HepG2 (cell line): ENCODE results near the gene KIAA1549. TPM values are rescaled to one million over a fixed set of nuclear protein-coding genes. Genes with fewer than 3 reads are reported as not detected.

ENCODE experiments used
- ATAC-seq: fragments of 200-7000 bp; cut with Tn5 transposase; 3 replicates; pipeline ENCODE4 v1.9.1; 2020; ENCODE audit warnings: mild to moderate bottlenecking, moderate library complexity
- BruUV-seq: library from RNA; stranded (reverse); fragments of 400-500 nt; replicated peaks from 2 replicates; lab custom pipeline; 2021; lab: Mats Ljungman, UMichigan
- CTCF ChIA-PET: fragments of 300-600 bp; formaldehyde crosslinking; extraction: SDS; loops from one replicate; lab custom pipeline; 2021; ENCODE audit warnings: low total read pairs, inconsistent platforms, low intra/inter-chr PET ratio; lab: Yijun Ruan, JAX
- POLR2A ChIA-PET: fragments of 350-600 bp; sonication (Branson Sonifier 250); formaldehyde crosslinking; loops from one replicate; lab custom pipeline; 2020; ENCODE audit warnings: antibody characterized with exemption, inconsistent platforms; lab: Yijun Ruan, JAX
- DNase-seq: peaks from one replicate; pipeline ENCODE4 v3.0.0-alpha.2; 2015; ENCODE audit warnings: low spot score
- FAIRE-seq: peaks from 3 replicates; lab custom pipeline; 2011; peaks lifted over from hg19 to GRCh38; lab: Jason Lieb, UNC
- H2AFZ ChIP-seq: one replicate; pipeline ENCODE4 v1.6.1; 2011; ENCODE audit warnings: low read length, inconsistent platforms
- H3K27ac ChIP-seq: fragments of 300-600 bp; 3 replicates; pipeline ENCODE4 v1.8.0; 2011; ENCODE audit warnings: mixed run types, mild to moderate bottlenecking, mixed read lengths, low read length, inconsistent platforms; ENCODE audit not compliant: insufficient read depth; ENCODE audit errors: extremely low read length
- H3K27me3 ChIP-seq, 2 experiments: fragments of 200-600 bp in 1 of 2; 2 replicates in 1 of 2; 3 replicates in 1 of 2; pipeline versions ENCODE4 v1.6.0 to v1.8.0; 2011; ENCODE audit warnings: low read length in 2 of 2, mild to moderate bottlenecking in 2 of 2, moderate library complexity in 2 of 2, inconsistent platforms in 1 of 2; ENCODE audit not compliant: insufficient read depth in 2 of 2, control insufficient read depth in 1 of 2
- H3K36me3 ChIP-seq, 2 experiments: fragments of 200-600 bp in 1 of 2; replicated peaks in 1 of 2; 2 replicates in 1 of 2; 3 replicates in 1 of 2; pipeline versions ENCODE4 v1.5.1 to v1.8.0; 2011; ENCODE audit warnings: low read length in 2 of 2, inconsistent platforms in 1 of 2; ENCODE audit not compliant: insufficient read depth in 2 of 2, control insufficient read depth in 1 of 2
- H3K4me1 ChIP-seq: 2 replicates; pipeline ENCODE4 v1.5.1; 2012; ENCODE audit warnings: low read length, inconsistent platforms; ENCODE audit not compliant: insufficient read depth
- H3K4me2 ChIP-seq: 2 replicates; pipeline ENCODE4 v1.6.0; 2011; ENCODE audit warnings: low read depth, low read length, inconsistent platforms
- H3K4me3 ChIP-seq, 3 experiments: fragments of 200-600 bp in 1 of 3; sonication (generic), shearing (Covaris generic) in 1 of 3; replicated peaks in 1 of 3; 2 replicates each; pipeline ENCODE4 v1.5.1; 2011 to 2016; ENCODE audit warnings: low read length in 3 of 3, inconsistent platforms in 2 of 3, low read depth in 2 of 3, mild to moderate bottlenecking in 2 of 3, control low read depth in 1 of 3, mixed read lengths in 1 of 3; ENCODE audit not compliant: insufficient read depth in 1 of 3
- H3K79me2 ChIP-seq: one replicate; pipeline ENCODE4 v1.6.1; 2011; ENCODE audit warnings: low read length, inconsistent platforms; ENCODE audit not compliant: insufficient read depth
- H3K9ac ChIP-seq: 2 replicates; pipeline ENCODE4 v1.6.0; 2011; ENCODE audit warnings: mild to moderate bottlenecking, low read depth, low read length, inconsistent platforms; ENCODE audit not compliant: insufficient read depth
- H3K9me3 ChIP-seq: 2 replicates; pipeline ENCODE4 v1.5.1; 2012; ENCODE audit warnings: mild to moderate bottlenecking, low read length
- H4K20me1 ChIP-seq: 2 replicates; pipeline ENCODE4 v1.6.0; 2011; ENCODE audit warnings: inconsistent platforms, mild to moderate bottlenecking, low read length, moderate library complexity; ENCODE audit not compliant: insufficient read depth
- MEIS2 ChIP-seq: sonication (generic); formaldehyde crosslinking; IDR thresholded peaks from 2 replicates; pipeline ENCODE4 v1.9.0; 2021; ENCODE audit warnings: mild to moderate bottlenecking, missing genetic modification reagents
- NPAS2 ChIP-seq: sonication (generic); formaldehyde crosslinking; IDR thresholded peaks from 2 replicates; pipeline ENCODE4 v1.8.0; 2022; ENCODE audit warnings: mild to moderate bottlenecking, missing genetic modification reagents, borderline replicate concordance
- POLR2A ChIP-seq, 2 experiments: IDR thresholded peaks; 2 replicates each; pipeline ENCODE4 v1.6.1; 2011; ENCODE audit warnings: low read depth in 2 of 2, low read length in 2 of 2, mild to moderate bottlenecking in 1 of 2, moderate library complexity in 1 of 2; ENCODE audit not compliant: insufficient read depth in 1 of 2
- SIX4 ChIP-seq: sonication (generic); formaldehyde crosslinking; IDR thresholded peaks from 2 replicates; pipeline ENCODE4 v1.4.0; 2020; ENCODE audit warnings: missing genetic modification reagents
- SOX5 ChIP-seq: IDR thresholded peaks from 2 replicates; pipeline ENCODE4 v1.6.1; 2016; ENCODE audit warnings: borderline replicate concordance
- ZMYM4 ChIP-seq: sonication (generic); formaldehyde crosslinking; IDR thresholded peaks from 2 replicates; pipeline ENCODE4 v1.8.1; 2023; ENCODE audit warnings: mild to moderate bottlenecking, missing genetic modification reagents
- ZNF20 ChIP-seq: sonication (generic); formaldehyde crosslinking; IDR thresholded peaks from 2 replicates; pipeline ENCODE4 v1.4.0; 2020; ENCODE audit warnings: mild to moderate bottlenecking, moderate library complexity, missing genetic modification reagents
- ZNF430 ChIP-seq: sonication (generic); formaldehyde crosslinking; IDR thresholded peaks from 2 replicates; pipeline ENCODE4 v1.9.0; 2021; ENCODE audit warnings: mild to moderate bottlenecking, missing genetic modification reagents
- ZNF557 ChIP-seq: sonication (generic); formaldehyde crosslinking; IDR thresholded peaks from 2 replicates; pipeline ENCODE4 v1.4.0; 2020; ENCODE audit warnings: missing genetic modification reagents
- WGBS: methylation state at CpG from one replicate; pipeline ENCODE4 v1.1.6; 2017; ENCODE audit warnings: low lambda C conversion rate; 5-methylcytosine and 5-hydroxymethylcytosine counted together
- in situ Hi-C: cut with HindIII; loops from 2 replicates; pipeline ENCODE4 v1.10.0; 2017; ENCODE audit warnings: low pct_unique_long_range_greater_than_20kb; ENCODE audit not compliant: extremely low pct_ligation_motif_present
- intact Hi-C: fragments of 100-400 bp; cut with micrococcal nuclease; formaldehyde crosslinking; loops from one replicate; pipeline ENCODE4 v1.10.0; 2022; ENCODE audit not compliant: unreplicated experiment
- polyA plus RNA-seq, 8 experiments: library from polyadenylated mRNA; depleted of rRNA in 3 of 8; stranded (reverse) in 7 of 8; unstranded in 1 of 8; fragments of >200 nt; fragmentation: Illumina TruSeq in 4 of 8; extraction: Trizol in 4 of 8; gene quantifications; 2 replicates each; pipeline versions ENCODE4 v1.2.1 to v1.2.3, GENCODE V29; 2011 to 2016; ENCODE audit warnings: low read depth in 4 of 8, missing spikeins in 1 of 8, mixed read lengths in 1 of 8; ENCODE audit not compliant: insufficient read depth in 1 of 8
- total RNA-seq, 5 experiments: library from RNA; depleted of rRNA; stranded (reverse); fragments of >200 nt; fragmentation: Illumina TruSeq; extraction: Trizol; gene quantifications; 2 replicates each; pipeline ENCODE4 v1.2.3, GENCODE V29; 2016; ENCODE audit warnings: low read depth in 1 of 5
- TF ChIP-seq, protein P1 (sequence below): sonication (generic); formaldehyde crosslinking; IDR thresholded peaks from 2 replicates; pipeline ENCODE4 v1.5.0; 2020; ENCODE audit warnings: mild to moderate bottlenecking, missing genetic modification reagents, moderate library complexity
- TF ChIP-seq, protein P2 (sequence below): sonication (generic); formaldehyde crosslinking; conservative IDR thresholded peaks from 2 replicates; pipeline ENCODE4 v1.4.0; 2020; ENCODE audit warnings: mild to moderate bottlenecking, missing genetic modification reagents, moderate library complexity

KIAA1549 gene
- total and polyA plus RNA-seq, 2 of the 13 experiments (the other 11 are each of a cell fraction or from before 2014, with no cell fraction given) = 1.1 to 1.8 TPM

DNA sequence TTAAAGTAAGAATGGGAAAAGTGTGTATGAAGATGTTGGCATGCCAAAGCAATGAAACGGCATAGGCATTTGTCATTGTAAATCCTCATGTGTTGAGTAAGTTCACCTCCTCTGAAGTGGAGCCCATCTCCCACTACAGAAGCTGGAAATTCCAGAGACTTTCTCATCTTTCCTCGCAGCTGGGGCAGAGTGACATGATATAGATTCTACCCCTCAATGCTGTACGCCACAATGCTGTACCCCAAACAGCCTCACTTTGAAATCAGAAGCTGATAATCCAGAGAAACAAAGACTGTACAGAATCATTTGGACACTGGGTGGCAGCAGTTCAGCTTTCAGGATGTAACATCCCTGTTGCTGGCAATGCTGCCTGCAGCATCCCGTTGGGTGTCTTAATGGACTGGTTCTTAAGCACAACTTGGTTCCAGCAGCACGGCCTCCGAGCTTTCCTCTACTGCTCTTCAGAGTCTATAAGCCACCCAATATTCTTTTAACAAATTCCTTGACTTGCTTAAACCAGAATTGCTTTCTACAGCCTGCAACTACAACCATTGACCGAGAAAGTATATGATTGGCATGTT, 35.8 kb upstream of the KIAA1549 start (continued):
- TF ChIP-seq, protein P1, sequence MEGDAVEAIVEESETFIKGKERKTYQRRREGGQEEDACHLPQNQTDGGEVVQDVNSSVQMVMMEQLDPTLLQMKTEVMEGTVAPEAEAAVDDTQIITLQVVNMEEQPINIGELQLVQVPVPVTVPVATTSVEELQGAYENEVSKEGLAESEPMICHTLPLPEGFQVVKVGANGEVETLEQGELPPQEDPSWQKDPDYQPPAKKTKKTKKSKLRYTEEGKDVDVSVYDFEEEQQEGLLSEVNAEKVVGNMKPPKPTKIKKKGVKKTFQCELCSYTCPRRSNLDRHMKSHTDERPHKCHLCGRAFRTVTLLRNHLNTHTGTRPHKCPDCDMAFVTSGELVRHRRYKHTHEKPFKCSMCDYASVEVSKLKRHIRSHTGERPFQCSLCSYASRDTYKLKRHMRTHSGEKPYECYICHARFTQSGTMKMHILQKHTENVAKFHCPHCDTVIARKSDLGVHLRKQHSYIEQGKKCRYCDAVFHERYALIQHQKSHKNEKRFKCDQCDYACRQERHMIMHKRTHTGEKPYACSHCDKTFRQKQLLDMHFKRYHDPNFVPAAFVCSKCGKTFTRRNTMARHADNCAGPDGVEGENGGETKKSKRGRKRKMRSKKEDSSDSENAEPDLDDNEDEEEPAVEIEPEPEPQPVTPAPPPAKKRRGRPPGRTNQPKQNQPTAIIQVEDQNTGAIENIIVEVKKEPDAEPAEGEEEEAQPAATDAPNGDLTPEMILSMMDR (CRISPR knock-in tag) = peak; percentile 87
- TF ChIP-seq ZNF430 (CRISPR knock-in tag) = no peak

DNA sequence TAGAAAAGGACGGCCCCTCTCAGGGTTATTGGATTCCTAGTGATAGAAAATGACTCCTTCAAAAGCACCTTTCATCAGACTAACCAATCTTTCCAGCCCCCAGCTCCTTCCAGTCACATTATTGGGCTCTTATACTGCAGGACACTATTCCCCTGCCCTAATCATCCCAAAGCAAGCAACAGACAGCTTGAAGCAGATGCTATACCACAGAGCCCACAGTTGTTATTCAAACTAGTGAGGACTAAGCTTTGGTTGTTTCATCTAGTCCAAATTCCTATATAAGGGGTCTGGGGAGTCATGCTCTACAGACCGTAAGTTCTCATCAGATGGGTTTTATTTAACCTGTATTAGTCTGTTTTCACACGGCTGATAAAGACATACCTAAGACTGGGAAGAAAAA, 30.2 kb upstream of the KIAA1549 start:
- Histone ChIP-seq H3K4me2 (no peak overlapping the region), H2AFZ (no peak overlapping the region), H3K36me3 (no peaks in the 10 kb centered on the region), H3K9me3 (no peaks in the 10 kb centered on the region), H3K27ac (no peak overlapping the region), H4K20me1 (no peaks in the 10 kb centered on the region), H3K27me3 (peaks cover 0 to 22% of the 10 kb centered on the region in 2 experiments; a peak in 2 of 5 replicates), H3K4me1 (no peaks in the 10 kb centered on the region), H3K79me2 (no peaks in the 10 kb centered on the region), H3K4me3 (no peak overlapping the region), H3K9ac (no peak overlapping the region)
- BruUV-seq = no TSS peak
- ChIA-PET CTCF (no interaction called here), POLR2A (no interaction called here)
- FAIRE-seq = no peak
- DNase-seq = no peak
- in situ Hi-C loops = no loop called here
- no peak for TF ChIP-seq ZNF20 (CRISPR knock-in tag)
- TF ChIP-seq ZMYM4 = no peak
- no peak for TF ChIP-seq SOX5 (CRISPR knock-in tag)
- no peak for TF ChIP-seq POLR2A (IDR thresholded peaks at IDR 0.05; ENCODE audit: insufficient read depth in 1 of 2, low read depth in 2 of 2, low read length in 2 of 2)
- no peak for TF ChIP-seq ZNF557 (CRISPR knock-in tag)
- TF ChIP-seq MEIS2 (CRISPR knock-in tag) = no peak
- TF ChIP-seq, protein P2, sequence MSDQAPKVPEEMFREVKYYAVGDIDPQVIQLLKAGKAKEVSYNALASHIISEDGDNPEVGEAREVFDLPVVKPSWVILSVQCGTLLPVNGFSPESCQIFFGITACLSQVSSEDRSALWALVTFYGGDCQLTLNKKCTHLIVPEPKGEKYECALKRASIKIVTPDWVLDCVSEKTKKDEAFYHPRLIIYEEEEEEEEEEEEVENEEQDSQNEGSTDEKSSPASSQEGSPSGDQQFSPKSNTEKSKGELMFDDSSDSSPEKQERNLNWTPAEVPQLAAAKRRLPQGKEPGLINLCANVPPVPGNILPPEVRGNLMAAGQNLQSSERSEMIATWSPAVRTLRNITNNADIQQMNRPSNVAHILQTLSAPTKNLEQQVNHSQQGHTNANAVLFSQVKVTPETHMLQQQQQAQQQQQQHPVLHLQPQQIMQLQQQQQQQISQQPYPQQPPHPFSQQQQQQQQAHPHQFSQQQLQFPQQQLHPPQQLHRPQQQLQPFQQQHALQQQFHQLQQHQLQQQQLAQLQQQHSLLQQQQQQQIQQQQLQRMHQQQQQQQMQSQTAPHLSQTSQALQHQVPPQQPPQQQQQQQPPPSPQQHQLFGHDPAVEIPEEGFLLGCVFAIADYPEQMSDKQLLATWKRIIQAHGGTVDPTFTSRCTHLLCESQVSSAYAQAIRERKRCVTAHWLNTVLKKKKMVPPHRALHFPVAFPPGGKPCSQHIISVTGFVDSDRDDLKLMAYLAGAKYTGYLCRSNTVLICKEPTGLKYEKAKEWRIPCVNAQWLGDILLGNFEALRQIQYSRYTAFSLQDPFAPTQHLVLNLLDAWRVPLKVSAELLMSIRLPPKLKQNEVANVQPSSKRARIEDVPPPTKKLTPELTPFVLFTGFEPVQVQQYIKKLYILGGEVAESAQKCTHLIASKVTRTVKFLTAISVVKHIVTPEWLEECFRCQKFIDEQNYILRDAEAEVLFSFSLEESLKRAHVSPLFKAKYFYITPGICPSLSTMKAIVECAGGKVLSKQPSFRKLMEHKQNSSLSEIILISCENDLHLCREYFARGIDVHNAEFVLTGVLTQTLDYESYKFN (CRISPR knock-in tag) = no peak
- no peak for TF ChIP-seq NPAS2
- no peak for TF ChIP-seq SIX4 (CRISPR knock-in tag)
- ATAC-seq = no peak
- 61% methylated on average over 3 of the region's 3 CpGs for WGBS
- intact Hi-C loops = no loop called here
